ENCODE results near the gene RASAL2.

The RASAL2 gene

GRCh38 chr1:178472531-178472930 is 378.6 kb downstream of the RASAL2 start:
- no peak for DNase-seq

- DNase-seq, result no peak
Observed at GRCh38 chr1:178477373-178477772, 383.5 kb downstream of the RASAL2 start.

GRCh38 chr1:178477841-178478240 is 383.9 kb downstream of the RASAL2 start:
- DNase-seq, result peak; percentile 70

GRCh38 chr1:178483251-178483957 is 389.5 kb downstream of the RASAL2 start:
- DNase-seq, result no peak

- DNase-seq, result no peak
Observed at GRCh38 chr1:178484698-178485225, 390.9 kb downstream of the RASAL2 start.

GRCh38 chr1:178485541-178485981 is 391.7 kb downstream of the RASAL2 start:
- DNase-seq, result peak; percentile 4

GRCh38 chr1:178486100-178487069 is 392.5 kb downstream of the RASAL2 start:
- DNase-seq, result no peak

GRCh38 chr1:178487070-178487615 is 393.2 kb downstream of the RASAL2 start:
- no peak for DNase-seq

- no peak for DNase-seq
Observed at GRCh38 chr1:178488393-178488792, 394.5 kb downstream of the RASAL2 start.

- DNase-seq, result no peak
Observed at GRCh38 chr1:178489399-178489798, 395.5 kb downstream of the RASAL2 start.

- no peak for DNase-seq
Observed at GRCh38 chr1:178490136-178490535, 396.2 kb downstream of the RASAL2 start.

GRCh38 chr1:178490967-178491366 is 397.1 kb downstream of the RASAL2 start:
- DNase-seq, result no peak

GRCh38 chr1:178491721-178492120 is 397.8 kb downstream of the RASAL2 start:
- DNase-seq, result no peak

- no peak for DNase-seq
Observed at GRCh38 chr1:178492341-178492740, 398.4 kb downstream of the RASAL2 start.

GRCh38 chr1:178493301-178493741 is 399.4 kb downstream of the RASAL2 start:
- no peak for DNase-seq

- DNase-seq, result no peak
Observed at GRCh38 chr1:178494569-178494971, 400.7 kb downstream of the RASAL2 start.

- no peak for DNase-seq
Observed at GRCh38 chr1:178495158-178495557, 401.3 kb downstream of the RASAL2 start.

- no peak for DNase-seq
Observed at GRCh38 chr1:178495741-178496409, 402.0 kb downstream of the RASAL2 start.

GRCh38 chr1:178496410-178497135 is 402.7 kb downstream of the RASAL2 start, which contains the start of gene CLEC20A:
CLEC20A (minus strand) TSS chr1:178496964; CDS start chr1:178496939, 25 bp downstream.
- DNase-seq, result no peak

- no peak for DNase-seq
Observed at GRCh38 chr1:178497903-178498478, 404.1 kb downstream of the RASAL2 start.

Data from MV-4-11 (cell line).